ENCODE results near the gene CAPN9. TPM values are rescaled to one million over a fixed set of nuclear protein-coding genes. Genes with fewer than 3 reads are reported as not detected.

Gene CAPN9
- total RNA-seq, 1 experiment from 2014 or later, result not detected

- no peaks in the 10 kb centered on the region for H3K36me3 ChIP-seq (ENCODE audit: low read depth, low read length)
- no peak overlapping the region for H2AFZ ChIP-seq (ENCODE audit: low read length)
- peaks cover 28% of the 10 kb centered on the region for H3K27me3 ChIP-seq (ENCODE audit: low read length)
- no peak for DNase-seq
- CTCF ChIA-PET, result no interaction called here
- H3K9me3 ChIP-seq (ENCODE audit: low read length), result no peaks in the 10 kb centered on the region
- no peak overlapping the region for H3K9ac ChIP-seq (ENCODE audit: low read length)
- H3K4me3 ChIP-seq (ENCODE audit: low read length), result no peak overlapping the region
- no peaks in the 10 kb centered on the region for H3K4me1 ChIP-seq (ENCODE audit: insufficient read depth, low read length)
- TF ChIP-seq CTCF (conservative IDR thresholded peaks at IDR 0.05; ENCODE audit: low read depth, low read length), result no peak
- TF ChIP-seq EZH2 (IDR thresholded peaks at IDR 0.05; ENCODE audit: low read length, unreplicated experiment), result no peak
- TF ChIP-seq EZH2phosphoT487 (IDR thresholded peaks at IDR 0.05; ENCODE audit: borderline replicate concordance, low read length), result no peak
- no peak overlapping the region for H3K4me2 ChIP-seq (ENCODE audit: low read length)
- intact Hi-C loops (cut with micrococcal nuclease), result no loop called here
- H3F3A ChIP-seq (ENCODE audit: low read length, unreplicated experiment), result no peaks in the 10 kb centered on the region
- BruUV-seq (replicated peaks), result no TSS peak
- H3K9me2 ChIP-seq (replicated peaks; ENCODE audit: low read length), result no peaks in the 10 kb centered on the region
- H3K79me2 ChIP-seq (ENCODE audit: low read length), result no peaks in the 10 kb centered on the region
- POLR2A ChIA-PET (ENCODE audit: unreplicated experiment), result no interaction called here
- H3K27ac ChIP-seq (ENCODE audit: low read length), result no peak overlapping the region
- no peak for ATAC-seq
- H4K20me1 ChIP-seq (ENCODE audit: low read length), result no peaks in the 10 kb centered on the region
Observed at GRCh38 chr1:230787471-230787870, 40.3 kb downstream of the CAPN9 start.

DNA sequence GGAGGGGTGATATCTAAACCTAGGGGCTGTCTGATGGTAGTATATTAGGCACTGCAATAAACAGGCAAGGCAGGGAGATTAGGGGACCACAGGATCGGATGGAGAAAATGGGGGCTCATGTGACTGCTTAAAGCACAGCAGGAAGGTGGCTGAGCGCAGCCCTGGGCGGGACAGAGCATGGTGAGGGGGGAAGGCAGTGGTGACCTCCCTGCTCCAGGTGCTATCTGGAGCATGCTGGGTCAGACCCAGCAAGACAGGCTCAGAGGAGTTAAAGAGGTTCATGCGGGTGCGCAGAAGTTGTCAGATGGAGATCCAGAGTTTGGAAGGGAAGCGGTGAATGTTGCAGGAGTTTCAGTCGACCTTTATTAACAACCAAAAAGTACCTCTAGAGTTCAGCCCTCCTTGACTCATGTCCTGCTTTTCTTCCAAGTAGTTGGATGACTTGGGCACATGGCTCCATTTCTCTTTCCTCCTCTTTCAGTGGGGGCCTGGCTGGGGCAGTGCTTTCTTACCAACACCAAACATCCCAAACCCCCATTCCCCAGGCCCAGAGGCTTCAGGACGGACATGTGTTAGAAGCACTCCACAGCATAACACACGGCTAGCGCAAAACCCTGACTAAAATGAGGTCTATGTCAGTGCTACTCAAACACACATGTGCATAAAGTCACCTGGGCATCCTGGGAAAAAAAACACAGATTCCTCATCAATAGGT lies 41.5 kb downstream of the CAPN9 start:
- no peak overlapping the region for H3K4me2 ChIP-seq (ENCODE audit: low read length)
- no peaks in the 10 kb centered on the region for H3K9me2 ChIP-seq (replicated peaks; ENCODE audit: low read length)
- no peaks in the 10 kb centered on the region for H3K36me3 ChIP-seq (ENCODE audit: low read depth, low read length)
- no peaks in the 10 kb centered on the region for H3K9me3 ChIP-seq (ENCODE audit: low read length)
- ChIA-PET CTCF (no interaction called here), POLR2A (ENCODE audit: unreplicated experiment) (no interaction called here)
- BruUV-seq (replicated peaks), result no TSS peak
- TF ChIP-seq EZH2phosphoT487 (IDR thresholded peaks at IDR 0.05; ENCODE audit: borderline replicate concordance, low read length), result no peak
- TF ChIP-seq CTCF (conservative IDR thresholded peaks at IDR 0.05; ENCODE audit: low read depth, low read length), result no peak
- TF ChIP-seq EZH2 (IDR thresholded peaks at IDR 0.05; ENCODE audit: low read length, unreplicated experiment), result no peak
- no peaks in the 10 kb centered on the region for H3K79me2 ChIP-seq (ENCODE audit: low read length)
- H3K27me3 ChIP-seq (ENCODE audit: low read length), result peaks cover 28% of the 10 kb centered on the region
- H3K4me3 ChIP-seq (ENCODE audit: low read length), result no peak overlapping the region
- H3K9ac ChIP-seq (ENCODE audit: low read length), result no peak overlapping the region
- ATAC-seq, result no peak
- H4K20me1 ChIP-seq (ENCODE audit: low read length), result no peaks in the 10 kb centered on the region
- no peak overlapping the region for H3K27ac ChIP-seq (ENCODE audit: low read length)
- intact Hi-C loops (cut with micrococcal nuclease), result no loop called here
- no peaks in the 10 kb centered on the region for H3F3A ChIP-seq (ENCODE audit: low read length, unreplicated experiment)
- no peaks in the 10 kb centered on the region for H3K4me1 ChIP-seq (ENCODE audit: insufficient read depth, low read length)
- DNase-seq, result no peak
- H2AFZ ChIP-seq (ENCODE audit: low read length), result no peak overlapping the region

- ChIA-PET POLR2A (ENCODE audit: unreplicated experiment) (no interaction called here), CTCF (interaction anchor here (1.0 kb wide), 1 partner anchor 163 kb away, joined by 3 read pairs; no protein-coding TSS in a partner anchor)
- Histone ChIP-seq H3K9ac (ENCODE audit: low read length) (no peak overlapping the region), H3K4me3 (ENCODE audit: low read length) (no peak overlapping the region), H3K9me2 (replicated peaks; ENCODE audit: low read length) (no peaks in the 10 kb centered on the region), H3K79me2 (ENCODE audit: low read length) (no peaks in the 10 kb centered on the region), H3K4me1 (ENCODE audit: insufficient read depth, low read length) (no peaks in the 10 kb centered on the region), H3K9me3 (ENCODE audit: low read length) (no peaks in the 10 kb centered on the region), H3K27ac (ENCODE audit: low read length) (no peak overlapping the region), H3K4me2 (ENCODE audit: low read length) (no peak overlapping the region), H3K27me3 (ENCODE audit: low read length) (peaks cover 28% of the 10 kb centered on the region), H3F3A (ENCODE audit: low read length, unreplicated experiment) (no peaks in the 10 kb centered on the region), H4K20me1 (ENCODE audit: low read length) (no peaks in the 10 kb centered on the region), H2AFZ (ENCODE audit: low read length) (no peak overlapping the region), H3K36me3 (ENCODE audit: low read depth, low read length) (no peaks in the 10 kb centered on the region)
- TF ChIP-seq CTCF (conservative IDR thresholded peaks at IDR 0.05; ENCODE audit: low read depth, low read length), result no peak
- TF ChIP-seq EZH2phosphoT487 (IDR thresholded peaks at IDR 0.05; ENCODE audit: borderline replicate concordance, low read length), result no peak
- intact Hi-C loops (cut with micrococcal nuclease), result loop anchor here (10.0 kb wide), 1 partner anchor 295 kb away; no protein-coding TSS in a partner anchor
- no TSS peak for BruUV-seq (replicated peaks)
- ATAC-seq, result no peak
- DNase-seq, result no peak
Observed at GRCh38 chr1:230790026-230790425, 42.8 kb downstream of the CAPN9 start.
